HG02588 (cell line): ENCODE measurements around the gene PLAC9.

Source experiments
- ATAC-seq: cut with Tn5 transposase; IDR thresholded peaks from one replicate; pipeline ENCODE4 v1.9.1; 2021; ENCODE audit warnings: mild to moderate bottlenecking, moderate library complexity; ENCODE audit not compliant: unreplicated experiment

Gene PLAC9

DNA sequence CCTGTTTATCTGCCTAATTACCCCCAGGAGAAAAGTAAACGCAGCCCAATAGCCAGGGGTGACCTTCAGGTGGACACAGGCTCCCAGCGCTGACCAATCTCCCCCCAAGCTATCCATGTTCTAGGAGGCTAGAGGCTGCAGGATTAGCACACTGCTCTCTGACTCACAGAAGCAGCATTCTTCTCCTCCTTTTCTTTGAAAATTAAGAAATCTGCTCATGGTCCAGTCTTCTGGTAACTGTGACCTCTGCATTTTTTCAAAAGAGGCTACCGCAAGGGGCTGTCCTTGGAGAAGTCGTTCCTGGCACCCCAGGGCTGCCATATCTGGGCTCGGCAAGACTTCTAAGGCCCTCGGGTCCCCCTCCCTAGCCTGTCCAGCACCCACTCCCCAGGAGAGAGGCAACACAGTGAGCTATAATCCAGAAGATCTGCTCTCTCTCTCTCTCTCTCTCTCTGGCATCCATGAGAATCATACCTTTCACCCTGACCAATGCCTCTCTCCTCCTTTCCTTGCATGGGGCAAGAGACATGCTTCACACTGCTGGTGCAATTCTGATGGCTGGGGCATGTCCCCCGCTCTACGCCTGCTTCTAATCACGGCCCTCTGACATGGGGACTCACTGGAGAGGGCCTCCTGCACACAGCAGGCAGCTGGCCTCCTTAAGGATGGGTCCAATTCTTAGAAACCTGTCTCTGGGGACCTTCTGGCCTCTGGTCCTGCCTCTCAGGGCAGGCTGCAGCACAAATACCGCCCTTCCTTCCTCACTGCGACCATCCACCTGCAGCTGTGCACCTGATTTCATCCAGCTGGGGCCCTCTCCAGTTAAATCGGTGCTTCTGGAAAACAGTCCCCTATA is 45.5 kb downstream of the PLAC9 start:
- ATAC-seq = no peak

DNA sequence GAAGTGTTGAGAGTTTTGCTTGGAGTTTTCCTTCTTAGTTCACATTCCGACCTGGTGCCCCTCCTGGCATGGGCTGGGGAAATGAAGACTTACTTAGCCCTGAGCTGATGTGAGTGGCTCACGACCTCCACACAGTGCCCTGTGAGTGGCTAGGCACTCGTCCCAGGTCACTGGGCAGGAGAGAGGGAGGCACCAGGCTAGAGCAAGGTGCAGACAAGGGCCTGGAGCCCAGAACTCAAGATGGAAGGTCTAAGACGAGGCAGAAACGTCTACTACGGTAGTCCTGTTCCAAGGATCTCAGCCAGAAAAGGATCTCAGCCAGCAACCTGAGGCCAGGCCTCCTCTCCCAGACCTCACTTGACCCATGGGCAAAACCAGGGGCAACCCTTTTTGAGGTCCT is 50.5 kb downstream of the PLAC9 start:
- no peak for ATAC-seq

- ATAC-seq = no peak
Observed at GRCh38 chr10:80183436-80183835, 50.9 kb downstream of the PLAC9 start.

DNA sequence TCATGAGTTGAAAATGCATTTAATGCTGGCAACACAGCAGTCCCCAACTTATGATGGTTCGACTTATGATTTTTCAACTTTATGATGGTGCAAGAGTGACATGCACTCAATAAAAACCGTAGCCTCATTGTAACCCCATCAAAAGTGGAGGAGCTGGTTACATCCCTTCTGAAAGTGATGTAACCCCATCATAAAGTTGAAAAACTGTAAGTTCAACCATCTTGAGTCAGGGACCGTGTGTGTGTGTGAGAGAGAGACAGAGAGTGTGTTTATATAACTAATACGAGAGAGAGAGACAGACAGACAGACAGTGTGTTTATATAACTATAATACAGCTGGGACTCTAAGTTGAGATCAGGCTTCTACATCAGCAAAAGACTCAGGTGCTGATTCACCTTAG is 51.8 kb downstream of the PLAC9 start:
- no peak for ATAC-seq

GRCh38 chr10:80185578-80186299 is 53.2 kb downstream of the PLAC9 start:
- no peak for ATAC-seq

DNA sequence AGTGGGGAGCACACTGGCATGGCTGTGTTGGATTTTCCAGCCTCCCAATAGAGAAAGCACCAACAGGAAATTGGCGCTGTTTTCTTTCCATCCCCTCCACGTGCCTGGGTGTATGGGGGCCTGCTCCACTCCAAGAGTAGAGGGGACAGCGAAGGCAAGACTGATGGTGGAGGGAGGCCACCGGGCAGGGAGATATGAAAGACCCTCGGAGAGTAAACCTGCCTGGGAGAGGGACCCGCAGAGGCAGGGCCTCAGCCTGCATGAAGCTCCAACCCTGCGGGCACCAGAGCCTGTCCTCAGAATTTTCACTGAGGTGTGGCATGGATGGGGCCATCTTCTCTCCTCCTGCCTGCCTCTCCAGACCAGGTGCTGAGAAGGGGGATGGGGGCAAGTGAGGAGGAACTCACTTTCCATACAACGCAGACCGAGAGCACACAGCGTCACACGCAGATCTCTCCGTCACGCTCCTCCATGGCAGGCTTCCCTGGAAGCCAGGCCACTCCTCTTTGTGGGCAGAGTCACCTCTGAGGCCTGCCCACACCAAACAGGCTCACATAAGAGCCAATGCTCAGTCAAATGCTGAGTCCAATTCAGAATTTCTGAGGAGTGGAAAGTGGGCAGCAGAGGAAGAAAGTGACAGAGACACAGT is 54.0 kb downstream of the PLAC9 start:
- ATAC-seq = no peak

GRCh38 chr10:80187060-80187459 is 54.5 kb downstream of the PLAC9 start:
- no peak for ATAC-seq

DNA sequence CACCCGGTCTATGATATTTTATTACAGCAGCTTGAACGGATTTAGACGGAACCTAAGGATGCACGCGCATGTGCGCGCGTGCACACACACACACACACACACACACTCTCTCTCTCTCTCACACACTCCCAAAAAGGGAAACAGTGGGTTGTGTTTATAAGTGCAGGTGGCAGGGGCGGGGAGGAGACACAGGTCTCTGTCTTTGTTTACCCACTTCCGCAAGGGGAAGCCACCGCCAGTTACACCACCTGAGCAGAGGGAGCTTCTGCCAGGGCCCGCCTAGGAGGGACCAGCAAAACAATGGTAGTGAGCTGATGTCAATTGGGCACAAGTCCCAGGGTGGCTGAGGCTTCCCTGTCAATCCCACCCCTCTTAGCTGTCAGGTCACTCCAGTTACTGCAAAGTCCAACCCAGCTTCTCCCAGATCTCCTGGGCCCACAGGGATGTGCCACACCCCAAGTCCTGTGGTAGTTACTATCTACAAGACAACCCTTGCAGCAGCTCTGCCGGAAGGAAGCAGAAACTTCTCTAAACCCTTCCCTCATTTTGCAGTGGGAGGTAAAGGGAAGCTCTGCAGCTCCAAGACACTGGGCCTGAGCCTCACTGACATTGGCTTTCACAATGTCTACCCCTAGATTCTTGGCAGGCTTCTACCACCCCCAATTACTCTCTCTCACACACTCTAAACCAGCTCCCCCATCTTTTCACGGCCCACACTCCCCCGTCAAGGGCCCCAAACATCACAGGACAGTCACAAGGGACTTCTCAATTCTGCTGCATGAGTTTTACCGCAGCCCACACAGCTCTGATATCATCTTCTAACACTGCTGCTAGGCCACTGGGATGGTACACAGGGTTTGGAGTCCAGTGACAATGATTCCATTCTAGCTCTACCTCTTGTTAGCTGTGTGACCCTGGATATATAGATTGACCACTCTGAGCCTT is 55.2 kb downstream of the PLAC9 start:
- peak; percentile 61 for ATAC-seq

DNA sequence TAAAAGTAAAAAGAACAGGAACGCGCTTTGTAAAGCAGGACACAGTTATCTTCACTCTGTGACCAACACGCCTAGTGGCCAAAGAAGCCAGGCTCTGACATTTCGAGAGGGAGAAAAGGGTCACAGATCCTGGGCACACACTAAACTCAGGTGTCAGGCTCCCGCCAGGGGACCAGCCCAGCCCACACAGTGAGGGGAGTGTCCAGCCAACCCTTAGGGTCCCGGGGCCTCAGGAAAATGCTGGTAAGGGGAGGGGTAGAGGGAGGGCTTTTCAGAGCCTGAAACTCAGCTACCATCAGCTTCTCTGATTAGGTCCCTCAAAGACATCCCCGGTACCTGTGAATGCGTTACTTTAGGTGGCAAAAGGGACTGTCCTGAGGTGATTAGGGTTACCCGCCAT is 56.2 kb downstream of the PLAC9 start:
- ATAC-seq = no peak

DNA sequence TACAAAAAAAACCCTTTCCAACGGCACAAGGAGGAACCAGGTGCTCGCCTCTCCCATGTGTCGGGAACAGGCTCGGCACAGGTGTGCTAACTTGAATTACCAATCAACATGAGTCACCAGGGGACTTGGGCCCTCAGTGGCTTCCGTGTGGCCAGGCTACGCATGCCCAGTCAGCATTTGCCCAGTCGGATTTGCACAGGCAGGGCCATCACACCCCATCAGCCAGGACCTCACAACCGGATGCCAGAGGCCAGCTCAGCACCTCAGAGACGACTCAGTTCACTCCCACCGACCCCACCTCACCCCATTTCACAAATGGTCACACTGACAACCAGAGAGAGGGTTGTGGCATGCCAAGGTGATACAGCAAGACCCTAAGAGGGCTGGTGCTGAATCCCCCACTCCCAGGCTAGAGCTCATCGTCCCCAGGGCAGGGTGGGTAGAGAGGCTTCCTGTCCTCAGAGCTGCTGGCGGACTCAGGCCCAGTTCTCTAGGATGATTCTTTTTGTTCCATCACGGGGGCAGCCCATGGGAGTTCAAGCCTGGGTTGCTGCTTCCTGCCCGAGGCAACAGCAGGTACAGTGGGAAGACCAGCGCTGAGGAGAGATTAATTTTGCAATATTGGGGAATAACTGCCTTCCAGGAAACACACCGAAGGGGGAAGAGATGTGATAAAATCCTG is 59.2 kb downstream of the PLAC9 start:
- ATAC-seq = no peak

DNA sequence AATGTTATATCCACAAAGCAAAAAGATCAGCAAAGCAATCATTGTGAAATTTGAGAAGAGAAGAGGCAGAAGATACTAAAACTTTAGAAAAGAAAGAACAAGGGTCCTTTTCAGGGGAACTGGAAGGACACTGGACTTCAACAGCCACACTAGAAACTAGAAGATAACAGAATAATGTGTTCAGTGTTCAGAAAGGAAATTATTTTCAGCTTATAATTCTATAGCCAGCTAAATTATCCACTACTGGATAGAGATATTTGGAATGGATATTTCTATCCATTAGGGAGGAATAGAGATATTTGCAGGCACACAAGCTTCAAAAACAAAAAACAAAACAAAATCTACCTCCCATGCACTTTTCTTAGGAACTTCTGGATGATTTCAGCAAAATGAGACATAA is 60.0 kb downstream of the PLAC9 start:
- no peak for ATAC-seq

- no peak for ATAC-seq
Observed at GRCh38 chr10:80194373-80195045, 62.0 kb downstream of the PLAC9 start.
